Measurements from ENCODE around the gene BTBD16. TPM values are rescaled to one million over a fixed set of nuclear protein-coding genes. Genes with fewer than 3 reads are reported as not detected.

BTBD16 gene
- total and polyA plus RNA-seq, 2 of the 13 experiments (the other 11 are each of a cell fraction or from before 2014, with no cell fraction given), result 5.0 to 11.9 TPM

- CTCF ChIA-PET (ENCODE audit: low intra/inter-chr PET ratio, low total read pairs), result no interaction called here
- H3K4me2 ChIP-seq (ENCODE audit: low read depth, low read length), result no peak overlapping the region
- POLR2A ChIA-PET, result interaction anchor here (1.7 to 2.3 kb wide), 2 partner anchors 18 to 22 kb away, joined by 5 to 9 read pairs; no protein-coding TSS in a partner anchor
- in situ Hi-C loops (cut with HindIII; ENCODE audit: extremely low pct_ligation_motif_present, low pct_unique_long_range_greater_than_20kb) (no loop called here), intact Hi-C loops (cut with micrococcal nuclease; ENCODE audit: unreplicated experiment) (no loop called here)
- H3K9me3 ChIP-seq (ENCODE audit: low read length), result no peaks in the 10 kb centered on the region
- WGBS (ENCODE audit: low lambda C conversion rate), result 100% methylated on average over 5 of the region's 5 CpGs
- H3K4me1 ChIP-seq (ENCODE audit: insufficient read depth, low read length), result peaks cover 38% of the 10 kb centered on the region
- no peak overlapping the region for H3K27ac ChIP-seq (ENCODE audit: extremely low read length, insufficient read depth, low read length)
- H3K4me3 ChIP-seq (replicated peaks in 1 of 3; ENCODE audit: insufficient read depth in 1 of 3, low read depth in 2 of 3, low read length in 3 of 3), result no peak overlapping the region
- H3K27me3 ChIP-seq (ENCODE audit: control insufficient read depth in 1 of 2, insufficient read depth in 2 of 2, low read length in 2 of 2), result no peaks in the 10 kb centered on the region
- no peaks in the 10 kb centered on the region for H3K79me2 ChIP-seq (ENCODE audit: insufficient read depth, low read length)
- H4K20me1 ChIP-seq (ENCODE audit: insufficient read depth, low read length), result no peaks in the 10 kb centered on the region
- ATAC-seq (no peak), DNase-seq (ENCODE audit: low spot score) (no peak), FAIRE-seq (no peak)
- H2AFZ ChIP-seq (ENCODE audit: low read length), result no peak overlapping the region
- H3K9ac ChIP-seq (ENCODE audit: insufficient read depth, low read depth, low read length), result no peak overlapping the region
- TF ChIP-seq ZNF142 (CRISPR knock-in tag; IDR thresholded peaks at IDR 0.05) (no peak), ZNF136 (CRISPR knock-in tag; IDR thresholded peaks at IDR 0.05; ENCODE audit: low read depth) (no peak), ZFP36 (IDR thresholded peaks at IDR 0.05; ENCODE audit: borderline replicate concordance, low read depth, low read length, partially characterized antibody) (no peak), JDP2 (CRISPR knock-in tag; IDR thresholded peaks at IDR 0.05; ENCODE audit: borderline replicate concordance) (no peak), PRPF4 (IDR thresholded peaks at IDR 0.05; ENCODE audit: low read depth, low read length, poor library complexity, severe bottlenecking) (no peak), ZFP90 (CRISPR knock-in tag; IDR thresholded peaks at IDR 0.05; ENCODE audit: borderline replicate concordance) (no peak), ZNF333 (CRISPR knock-in tag; IDR thresholded peaks at IDR 0.05; ENCODE audit: borderline replicate concordance) (no peak), CEBPB (IDR thresholded peaks at IDR 0.05; ENCODE audit: borderline replicate concordance, low read depth, low read length) (no peak), NFKB2 (CRISPR knock-in tag; IDR thresholded peaks at IDR 0.05; ENCODE audit: borderline replicate concordance) (no peak), KAT2B (IDR thresholded peaks at IDR 0.05; ENCODE audit: borderline replicate concordance, low read depth, low read length) (no peak), ZNF263 (CRISPR knock-in tag; IDR thresholded peaks at IDR 0.05) (no peak), ZBTB26 (CRISPR knock-in tag; IDR thresholded peaks at IDR 0.05; ENCODE audit: borderline replicate concordance) (no peak), ZNF24 (IDR thresholded peaks at IDR 0.05) (no peak), ZNF276 (CRISPR knock-in tag; IDR thresholded peaks at IDR 0.05; ENCODE audit: low read depth) (no peak), YEATS2 (CRISPR knock-in tag; IDR thresholded peaks at IDR 0.05; ENCODE audit: borderline replicate concordance) (no peak)
- BruUV-seq (replicated peaks), result no TSS peak
- no peaks in the 10 kb centered on the region for H3K36me3 ChIP-seq (replicated peaks in 1 of 2; ENCODE audit: control insufficient read depth in 1 of 2, insufficient read depth in 2 of 2, low read length in 2 of 2)
Measured at GRCh38 chr10:122326385-122326784, 55.3 kb downstream of the BTBD16 start.

Measured in HepG2 (cell line).